Heart left ventricle (tissue), 16 donors: ENCODE data around the gene IMMP2L. TPM values are rescaled to one million over a fixed set of nuclear protein-coding genes. Genes with fewer than 3 reads are reported as not detected.

Experiments used
- ATAC-seq, 4 donors: fragments of 200-7000 bp; cut with Tn5 transposase; one replicate each; pipeline ENCODE4 v1.9.1; 2020 to 2022; ENCODE audit warnings: moderate library complexity in 4 of 4, mild to moderate bottlenecking in 3 of 4, moderate number of reproducible peaks in 1 of 4
- DNase-seq, 5 donors: peaks; one replicate each; pipeline ENCODE4 v3.0.0-alpha.2; 2020
- H3K27ac ChIP-seq, 12 donors: fragments of 200-600 bp; sonication (generic) in 4 of 12; one replicate each; pipeline versions ENCODE4 v1.5.0 to v1.8.0; 2016 to 2022; ENCODE audit warnings: mild to moderate bottlenecking in 2 of 12
- H3K27me3 ChIP-seq, 9 donors: fragments of 200-600 bp; sonication (generic) in 2 of 9; one replicate each; pipeline versions ENCODE4 v1.5.1 to v1.8.0; 2016 to 2022; ENCODE audit warnings: mild to moderate bottlenecking in 3 of 9
- H3K36me3 ChIP-seq, 9 donors: fragments of 200-600 bp; sonication (generic) in 2 of 9; one replicate each; pipeline versions ENCODE4 v1.5.0 to v1.8.0; 2018 to 2022; ENCODE audit warnings: mild to moderate bottlenecking in 2 of 9
- H3K4me1 ChIP-seq, 12 donors: fragments of 200-600 bp; sonication (generic) in 4 of 12; one replicate each; pipeline versions ENCODE4 v1.5.0 to v1.8.0; 2016 to 2022; ENCODE audit warnings: mild to moderate bottlenecking in 3 of 12
- H3K4me3 ChIP-seq, 12 donors: fragments of 200-600 bp; sonication (generic) in 4 of 12; one replicate each; pipeline versions ENCODE4 v1.5.0 to v1.8.0; 2017 to 2022; ENCODE audit warnings: mild to moderate bottlenecking in 9 of 12, moderate library complexity in 4 of 12
- H3K9me3 ChIP-seq, 12 donors: fragments of 200-600 bp; sonication (generic) in 4 of 12; one replicate each; pipeline versions ENCODE4 v1.5.0 to v1.8.0; 2016 to 2022; ENCODE audit warnings: mild to moderate bottlenecking in 1 of 12
- CTCF ChIP-seq, 12 donors: fragments of 200-600 bp; sonication (generic) in 4 of 12; IDR thresholded peaks; one replicate each; pipeline versions ENCODE4 v1.5.0 to v1.8.0; 2018 to 2022; ENCODE audit warnings: antibody characterized with exemption in 12 of 12, mild to moderate bottlenecking in 5 of 12
- POLR2A ChIP-seq, 2 donors: fragments of 450-650 bp; IDR thresholded peaks; one replicate each; pipeline ENCODE4 v1.6.1; 2017; ENCODE audit warnings: antibody characterized with exemption in 2 of 2, mild to moderate bottlenecking in 2 of 2, moderate library complexity in 2 of 2
- WGBS, 4 donors: extraction: QIAGEN DNeasy Blood & Tissue Kit in 2 of 4; methylation state at CpG; one replicate each; pipeline versions ENCODE4 v1.1.5 to v1.1.7; 2013 to 2018; 5-methylcytosine and 5-hydroxymethylcytosine counted together
- intact Hi-C, 10 donors: fragments of 100-400 bp; cut with DNase I; formaldehyde crosslinking; loops; one replicate each; pipeline versions ENCODE4 v1.11.1 to v1.14.2; 2022
- polyA plus RNA-seq, 2 donors: library from polyadenylated mRNA; stranded (reverse); fragments of 200-250 nt; gene quantifications; one replicate each; pipeline ENCODE4 v1.2.3, GENCODE V29; 2013
- total RNA-seq, 9 donors: library from RNA; depleted of rRNA in 2 of 9; stranded (reverse); fragments of >200 nt in 2 of 9; fragmentation: NEBNext Ultra II Directional in 3 of 9; extraction: Animal tissue kit (Norgen Biotek cat#: 25700) in 3 of 9; gene quantifications; one replicate each; pipeline versions ENCODE4 v1.1.0 to v1.2.4, GENCODE V29; 2016 to 2023
- donor health status: ischemic (EF 13 %, LVEDD 7.1; RV severe dilation, severe dysfunction).
- donor health status: healthy with polysubstance abuse.
- donor health status: DM: no; HTN: yes; CAD: no.
- donor health status: DM: no; HTN: no; CAD: no.
- donor health status: ischemic (EF 25% LVEDD 6.9; RV normal size, moderate dysfunction).
- donor health status: ischemic (EF 25% LVEDD 5.7; RV mildly dilated, moderate dysfunction).
- donor health status: healthy.
- donor health status: DM: yes; HTN: yes; CAD: no.
- donor health status: ischemic (EF 35%, LVEDD 5.7; RV mildly dilated, moderate dysfunction).
- donor health status: nonischemic (EF 11% LVEDD 7.7; RV severe dilation, severe dysfunction).
- donor health status: DM: yes; HTN: yes; CAD: no.
- donor health status: PGD.
- donor health status: ischemic (EF 29% LVEDD 5.4; RV normal size, mild dysfunction).
- donor health status: nonischemic (EF 23%, LVEDD 6.1; RV moderate dilation, normal function).

IMMP2L gene
- total and polyA plus RNA-seq, 11 donors, result 5.1 to 17.2 (median 15.9) TPM

GRCh38 chr7:110790992-110791391 is 771.3 kb downstream of the IMMP2L start:
- Histone ChIP-seq H3K4me1 (peaks cover 0 to 6% (median 0%) of the 10 kb centered on the region in 12 donors), H3K27ac (no peak overlapping the region), H3K4me3 (no peak overlapping the region), H3K9me3 (no peaks in the 10 kb centered on the region), H3K36me3 (no peaks in the 10 kb centered on the region), H3K27me3 (no peaks in the 10 kb centered on the region)
- no peak for ATAC-seq
- intact Hi-C loops, result no loop called here
- no peak for DNase-seq
- TF ChIP-seq CTCF (IDR thresholded peaks at IDR 0.05) (no peak), POLR2A (IDR thresholded peaks at IDR 0.05) (no peak)

- TF ChIP-seq POLR2A (IDR thresholded peaks at IDR 0.05), result no peak
- no peak for TF ChIP-seq CTCF (IDR thresholded peaks at IDR 0.05)
- Histone ChIP-seq H3K36me3 (no peaks in the 10 kb centered on the region), H3K4me3 (no peak overlapping the region), H3K9me3 (no peaks in the 10 kb centered on the region), H3K27me3 (no peaks in the 10 kb centered on the region), H3K4me1 (peaks cover 0 to 3% (median 0%) of the 10 kb centered on the region in 12 donors), H3K27ac (no peak overlapping the region)
- DNase-seq (no peak), ATAC-seq (no peak)
- WGBS, 4 donors, result 30 to 52% (median 46%) methylated on average over 3 of the region's 3 CpGs
- intact Hi-C loops, result no loop called here
Observed at GRCh38 chr7:110786328-110786965, 775.8 kb downstream of the IMMP2L start.

- ATAC-seq, result no peak
- Histone ChIP-seq H3K4me1 (peaks cover 0 to 3% (median 0%) of the 10 kb centered on the region in 12 donors), H3K27me3 (no peaks in the 10 kb centered on the region), H3K4me3 (no peak overlapping the region), H3K27ac (no peak overlapping the region), H3K36me3 (no peaks in the 10 kb centered on the region), H3K9me3 (no peaks in the 10 kb centered on the region)
- intact Hi-C loops, result no loop called here
- 84 to 93% (median 92%) methylated on average over 1 of the region's 1 CpG for WGBS, 4 donors
- no peak for DNase-seq
- no peak for TF ChIP-seq CTCF (IDR thresholded peaks at IDR 0.05)
- TF ChIP-seq POLR2A (IDR thresholded peaks at IDR 0.05), result no peak
Observed at GRCh38 chr7:110784749-110785148, 777.5 kb downstream of the IMMP2L start.

- intact Hi-C loops, result no loop called here
- Histone ChIP-seq H3K9me3 (no peaks in the 10 kb centered on the region), H3K27me3 (no peaks in the 10 kb centered on the region), H3K4me1 (no peaks in the 10 kb centered on the region), H3K36me3 (no peaks in the 10 kb centered on the region), H3K4me3 (no peak overlapping the region), H3K27ac (no peak overlapping the region)
- ATAC-seq, result no peak
- no peak for TF ChIP-seq POLR2A (IDR thresholded peaks at IDR 0.05)
- no peak for TF ChIP-seq CTCF (IDR thresholded peaks at IDR 0.05)
- no peak for DNase-seq
Observed at GRCh38 chr7:110780712-110781111, 781.6 kb downstream of the IMMP2L start.
